CD8-positive, alpha-beta memory T cell (primary cell): Measurements from ENCODE around the gene CUX1. TPM values are rescaled to one million over a fixed set of nuclear protein-coding genes. Genes with fewer than 3 reads are reported as not detected.

Experiments
- CTCF ChIA-PET: fragments of 350-600 bp; sonication (Branson Sonifier 250); formaldehyde crosslinking; loops from one replicate; lab custom pipeline; 2021; ENCODE audit warnings: antibody characterized with exemption; lab: Charles Lee
- POLR2A ChIA-PET: fragments of 350-600 bp; sonication (Branson Sonifier 250); formaldehyde crosslinking; loops from one replicate; lab custom pipeline; 2021; ENCODE audit warnings: antibody characterized with exemption; lab: Charles Lee
- DNase-seq, 5 donors: peaks; one replicate each; pipeline versions ENCODE4 v3.0.0 to v3.0.0-alpha.2; 2020 to 2022; ENCODE audit warnings: mixed read lengths in 1 of 5
- H3K27ac ChIP-seq: one replicate; pipeline ENCODE4 v1.7.0; 2013; ENCODE audit warnings: low read depth, mild to moderate bottlenecking, low read length, moderate library complexity
- H3K27me3 ChIP-seq: 2 replicates; pipeline ENCODE4 v1.7.0; 2013; ENCODE audit warnings: low read length, mild to moderate bottlenecking; ENCODE audit not compliant: insufficient read depth, poor library complexity, severe bottlenecking
- H3K36me3 ChIP-seq: 2 replicates; pipeline ENCODE4 v1.7.0; 2013; ENCODE audit warnings: mild to moderate bottlenecking, low read length, moderate library complexity; ENCODE audit not compliant: insufficient read depth
- H3K4me1 ChIP-seq: 2 replicates; pipeline ENCODE4 v1.7.0; 2013; ENCODE audit warnings: mild to moderate bottlenecking, low read length, moderate library complexity; ENCODE audit not compliant: insufficient read depth
- H3K4me3 ChIP-seq: 2 replicates; pipeline ENCODE4 v1.7.0; 2013; ENCODE audit warnings: mild to moderate bottlenecking, low read length
- H3K9me3 ChIP-seq: 2 replicates; pipeline ENCODE4 v1.7.0; 2013; ENCODE audit warnings: mild to moderate bottlenecking, low read length
- H3K27ac Mint-ChIP-seq, 8 donors: one replicate each; pipeline ENCODE4 v1.8.0; 2020 to 2021; ENCODE audit warnings: mixed read lengths in 8 of 8, mild to moderate bottlenecking in 6 of 8, inconsistent platforms in 3 of 8, moderate library complexity in 3 of 8
- H3K27me3 Mint-ChIP-seq, 2 donors: one replicate each; pipeline ENCODE4 v1.8.0; 2020 to 2021; ENCODE audit warnings: mixed read lengths in 2 of 2, mild to moderate bottlenecking in 1 of 2, moderate library complexity in 1 of 2
- H3K36me3 Mint-ChIP-seq, 3 donors: one replicate each; pipeline ENCODE4 v1.8.0; 2020 to 2021; ENCODE audit warnings: mixed read lengths in 3 of 3, inconsistent platforms in 1 of 3, mild to moderate bottlenecking in 1 of 3
- H3K4me1 Mint-ChIP-seq, 3 donors: one replicate each; pipeline ENCODE4 v1.8.0; 2020 to 2021; ENCODE audit warnings: mixed read lengths in 3 of 3, inconsistent platforms in 1 of 3, mild to moderate bottlenecking in 1 of 3
- H3K4me3 Mint-ChIP-seq, 7 donors: one replicate each; pipeline ENCODE4 v1.8.0; 2020 to 2021; ENCODE audit warnings: mixed read lengths in 7 of 7, mild to moderate bottlenecking in 6 of 7, moderate library complexity in 4 of 7, inconsistent platforms in 2 of 7
- H3K9me3 Mint-ChIP-seq, 5 donors: one replicate each; pipeline ENCODE4 v1.8.0; 2020 to 2022; ENCODE audit warnings: mixed read lengths in 5 of 5, mild to moderate bottlenecking in 3 of 5, moderate library complexity in 2 of 5, inconsistent platforms in 1 of 5
- polyA plus RNA-seq: library from polyadenylated mRNA; unstranded; fragments of 300-500 nt; fragmentation: Illumina TruSeq; gene quantifications from one replicate; pipeline ENCODE4 v1.2.3, GENCODE V29; 2021
- total RNA-seq, 2 experiments: library from RNA; stranded (reverse); gene quantifications; one replicate each; pipeline ENCODE4 v1.2.3, GENCODE V29; 2021

The CUX1 gene
- total and polyA plus RNA-seq, 3 experiments from 2014 or later, result 23.2 to 26.4 (median 23.6) TPM

DNA sequence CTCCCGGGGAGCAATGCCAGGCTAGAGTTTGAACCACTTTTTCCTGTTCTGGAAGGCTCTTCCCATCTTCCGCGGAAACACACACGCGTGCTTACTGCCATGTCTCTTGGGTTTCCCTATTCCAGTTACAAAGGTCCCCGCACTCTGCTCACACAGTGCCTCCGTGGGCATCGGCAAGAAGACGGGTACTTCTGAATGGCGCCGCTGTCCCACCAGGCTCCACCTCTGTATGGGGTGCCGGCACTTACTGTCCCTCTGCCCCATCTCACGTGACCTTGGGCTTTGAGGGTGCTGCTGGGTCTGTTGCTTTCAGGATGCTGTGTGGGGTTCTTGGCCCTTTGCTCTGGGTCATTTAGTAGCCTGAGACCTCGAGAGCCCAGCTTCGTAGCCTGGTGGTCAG lies 298.5 kb downstream of the CUX1 start:
- Histone ChIP-seq H3K36me3 (peaks cover 10% of the 10 kb centered on the region), H3K4me3 (no peak overlapping the region), H3K9me3 (no peaks in the 10 kb centered on the region), H3K27ac (no peak overlapping the region), H3K4me1 (no peaks in the 10 kb centered on the region), H3K27me3 (no peaks in the 10 kb centered on the region)
- H3K27me3 Mint-ChIP-seq, result no peaks in the 10 kb centered on the region
- no peaks in the 10 kb centered on the region for H3K9me3 Mint-ChIP-seq
- H3K4me1 Mint-ChIP-seq, result no peaks in the 10 kb centered on the region
- no peak overlapping the region for H3K4me3 Mint-ChIP-seq
- H3K27ac Mint-ChIP-seq, result no peak overlapping the region
- peaks cover 14 to 78% (median 22%) of the 10 kb centered on the region in 3 donors for H3K36me3 Mint-ChIP-seq
- DNase-seq, result no peak
- ChIA-PET CTCF (interaction anchor here (0.9 kb wide), 1 partner anchor 13 kb away, joined by 3 read pairs; no protein-coding TSS in a partner anchor), POLR2A (no interaction called here)

DNA sequence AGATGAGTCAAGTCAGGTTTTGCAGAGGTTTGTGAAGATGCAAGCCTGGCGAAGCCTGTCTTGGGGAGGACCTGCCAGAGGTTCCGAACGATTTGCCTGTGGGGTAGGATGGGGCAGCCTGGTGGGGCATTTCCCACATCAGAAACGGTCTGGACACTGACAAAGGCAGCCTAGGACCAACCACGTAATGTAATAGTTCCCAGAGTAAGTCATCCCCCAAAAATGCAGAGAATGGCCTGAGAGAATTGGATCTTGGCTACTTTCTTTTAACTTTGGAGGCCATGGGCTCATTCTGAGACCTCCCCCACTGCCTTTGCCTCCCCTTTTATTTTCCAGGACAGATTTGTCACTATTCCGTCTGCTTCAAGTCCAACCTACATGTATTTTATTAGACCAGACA lies 300.3 kb downstream of the CUX1 start:
- H3K4me1 ChIP-seq, result no peaks in the 10 kb centered on the region
- Mint-ChIP-seq H3K27ac (no peak overlapping the region), H3K4me3 (no peak overlapping the region), H3K4me1 (peaks cover 0 to 9% (median 6%) of the 10 kb centered on the region in 3 donors), H3K27me3 (no peaks in the 10 kb centered on the region), H3K36me3 (peaks cover 14 to 67% (median 22%) of the 10 kb centered on the region in 3 donors), H3K9me3 (no peaks in the 10 kb centered on the region)
- no peaks in the 10 kb centered on the region for H3K9me3 ChIP-seq
- H3K4me3 ChIP-seq, result no peak overlapping the region
- no peak for DNase-seq
- no peaks in the 10 kb centered on the region for H3K27me3 ChIP-seq
- H3K36me3 ChIP-seq, result peaks cover 10% of the 10 kb centered on the region
- ChIA-PET CTCF (no interaction called here), POLR2A (no interaction called here)
- H3K27ac ChIP-seq, result no peak overlapping the region

DNA sequence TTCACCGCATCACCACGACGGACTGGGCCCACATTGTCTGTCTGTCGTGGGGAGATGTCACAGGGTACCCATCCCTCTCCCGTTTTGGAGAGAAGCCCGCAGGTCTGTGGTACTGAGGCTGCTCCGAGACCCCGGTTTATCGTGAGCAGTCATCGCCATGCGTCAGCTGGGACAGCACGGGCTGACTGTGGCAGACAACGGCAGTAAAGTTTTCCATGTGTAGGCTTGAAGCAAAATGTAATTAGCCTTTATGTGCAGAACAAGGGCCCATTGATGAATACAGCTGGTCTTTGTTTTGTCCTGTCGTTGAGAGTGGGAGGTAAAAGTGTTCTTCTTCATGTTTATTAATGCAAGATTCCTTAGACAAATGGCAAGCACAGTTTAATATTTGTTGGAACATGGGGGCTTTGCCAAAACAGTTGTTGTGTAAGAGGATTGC lies 301.8 kb downstream of the CUX1 start:
- Histone ChIP-seq H3K27ac (no peak overlapping the region), H3K9me3 (no peaks in the 10 kb centered on the region), H3K27me3 (no peaks in the 10 kb centered on the region), H3K36me3 (peaks cover 10% of the 10 kb centered on the region), H3K4me3 (no peak overlapping the region), H3K4me1 (no peaks in the 10 kb centered on the region)
- Mint-ChIP-seq H3K4me3 (no peak overlapping the region), H3K9me3 (no peaks in the 10 kb centered on the region), H3K27me3 (no peaks in the 10 kb centered on the region), H3K27ac (peak overlapping the region in 1 of 8 donors; percentile 33), H3K4me1 (peaks cover 0 to 9% (median 6%) of the 10 kb centered on the region in 3 donors), H3K36me3 (peaks cover 14 to 59% (median 21%) of the 10 kb centered on the region in 3 donors)
- ChIA-PET CTCF (no interaction called here), POLR2A (no interaction called here)
- no peak for DNase-seq

DNA sequence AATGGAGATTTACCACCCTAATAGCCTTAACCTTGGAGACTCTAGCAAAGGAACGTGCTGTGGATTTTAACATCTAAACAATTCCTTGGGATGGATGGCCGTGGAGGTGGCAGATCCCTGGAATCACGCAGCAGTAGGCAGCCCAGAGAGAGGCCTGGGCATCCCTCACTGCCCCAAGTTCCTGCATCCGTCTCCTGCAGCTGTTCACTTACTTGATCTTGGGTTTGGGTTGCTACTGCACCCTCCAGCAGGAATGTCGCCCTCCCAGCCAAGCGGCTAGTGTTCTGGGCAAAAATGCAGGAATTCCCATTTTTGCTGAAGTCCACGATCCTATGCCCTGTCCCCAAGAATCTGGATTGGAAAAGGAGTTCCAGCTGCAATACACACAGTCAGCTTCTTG lies 302.5 kb downstream of the CUX1 start:
- POLR2A ChIA-PET, result no interaction called here
- no peaks in the 10 kb centered on the region for H3K9me3 ChIP-seq
- CTCF ChIA-PET, result no interaction called here
- Mint-ChIP-seq H3K27ac (no peak overlapping the region), H3K4me1 (peaks cover 0 to 9% (median 6%) of the 10 kb centered on the region in 3 donors), H3K36me3 (peaks cover 11 to 57% (median 23%) of the 10 kb centered on the region in 3 donors), H3K9me3 (no peaks in the 10 kb centered on the region), H3K4me3 (no peak overlapping the region), H3K27me3 (no peaks in the 10 kb centered on the region)
- no peaks in the 10 kb centered on the region for H3K4me1 ChIP-seq
- no peak overlapping the region for H3K4me3 ChIP-seq
- no peaks in the 10 kb centered on the region for H3K27me3 ChIP-seq
- H3K27ac ChIP-seq, result no peak overlapping the region
- no peak for DNase-seq
- H3K36me3 ChIP-seq, result peaks cover 10% of the 10 kb centered on the region

DNA sequence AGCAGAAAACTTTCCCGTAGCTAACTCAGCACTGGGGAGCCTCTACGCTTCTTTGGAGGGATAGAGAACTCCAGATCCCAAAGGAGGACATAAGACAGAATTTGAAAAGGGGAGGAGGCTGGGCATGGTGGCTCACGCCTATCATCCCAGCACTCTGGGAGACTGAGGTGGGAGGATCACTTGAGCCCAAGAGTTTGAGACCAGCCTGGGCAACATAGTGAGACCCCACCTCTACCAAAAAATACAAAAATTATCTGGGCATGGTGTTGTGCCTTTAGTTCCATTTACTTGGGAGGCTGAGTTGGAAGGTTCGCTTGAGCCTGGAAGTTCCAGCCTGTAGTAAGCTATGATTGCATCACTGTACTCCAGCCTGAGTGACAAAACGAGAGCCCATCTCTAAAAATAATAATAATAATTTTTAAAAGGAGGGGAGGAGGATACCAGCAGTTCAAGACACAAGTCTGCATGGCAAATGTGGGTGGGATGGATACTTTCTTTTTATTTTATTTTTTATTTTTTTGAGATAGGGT lies 303.3 kb downstream of the CUX1 start:
- CTCF ChIA-PET, result no interaction called here
- no peak overlapping the region for H3K27ac Mint-ChIP-seq
- H3K4me3 ChIP-seq, result no peak overlapping the region

DNA sequence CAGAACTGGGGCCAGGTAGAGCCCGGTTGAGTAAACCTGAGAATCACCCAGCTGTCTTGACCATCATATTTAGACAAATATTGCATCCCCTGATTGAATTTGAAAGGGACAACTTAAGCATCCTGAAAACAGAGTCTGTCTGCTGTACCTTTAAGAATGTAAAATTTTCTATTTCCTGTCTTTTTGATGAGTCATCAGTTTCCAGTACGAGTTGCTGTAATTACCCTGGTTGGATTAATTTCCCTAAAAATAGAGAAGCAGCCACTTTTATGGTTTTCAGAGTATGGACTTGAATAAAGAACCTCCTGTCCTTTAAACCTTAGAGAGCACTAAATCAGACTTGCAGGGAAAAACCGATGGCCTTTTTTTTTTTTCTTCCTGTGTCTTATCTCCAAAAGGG lies 304.6 kb downstream of the CUX1 start:
- H3K9me3 ChIP-seq, result no peaks in the 10 kb centered on the region
- H3K36me3 Mint-ChIP-seq, result peaks cover 0 to 49% (median 11%) of the 10 kb centered on the region in 3 donors
- no peaks in the 10 kb centered on the region for H3K27me3 ChIP-seq
- H3K4me1 ChIP-seq, result no peaks in the 10 kb centered on the region
- POLR2A ChIA-PET, result no interaction called here
- CTCF ChIA-PET, result no interaction called here
- no peak for DNase-seq
- no peaks in the 10 kb centered on the region for H3K36me3 ChIP-seq
- H3K4me1 Mint-ChIP-seq, result peaks cover 0 to 9% (median 6%) of the 10 kb centered on the region in 3 donors
- no peaks in the 10 kb centered on the region for H3K9me3 Mint-ChIP-seq
- H3K27ac ChIP-seq, result no peak overlapping the region
- no peaks in the 10 kb centered on the region for H3K27me3 Mint-ChIP-seq
- no peak overlapping the region for H3K4me3 ChIP-seq
- peak overlapping the region in 1 of 8 donors; percentile 14 for H3K27ac Mint-ChIP-seq
- no peak overlapping the region for H3K4me3 Mint-ChIP-seq

More for the DNA sequence above, 303.3 kb downstream of the CUX1 start:
- no peaks in the 10 kb centered on the region for H3K9me3 Mint-ChIP-seq
- H3K36me3 Mint-ChIP-seq, result peaks cover 3 to 54% (median 16%) of the 10 kb centered on the region in 3 donors
- H3K36me3 ChIP-seq, result peaks cover 3% of the 10 kb centered on the region
- POLR2A ChIA-PET, result no interaction called here
- H3K4me1 ChIP-seq, result no peaks in the 10 kb centered on the region
- H3K27me3 ChIP-seq, result no peaks in the 10 kb centered on the region
- DNase-seq, result no peak
- H3K27me3 Mint-ChIP-seq, result no peaks in the 10 kb centered on the region
- H3K4me3 Mint-ChIP-seq, result peak overlapping the region in 1 of 7 donors; percentile 73
- no peak overlapping the region for H3K27ac ChIP-seq
- H3K9me3 ChIP-seq, result no peaks in the 10 kb centered on the region
- H3K4me1 Mint-ChIP-seq, result peaks cover 0 to 9% (median 6%) of the 10 kb centered on the region in 3 donors

DNA sequence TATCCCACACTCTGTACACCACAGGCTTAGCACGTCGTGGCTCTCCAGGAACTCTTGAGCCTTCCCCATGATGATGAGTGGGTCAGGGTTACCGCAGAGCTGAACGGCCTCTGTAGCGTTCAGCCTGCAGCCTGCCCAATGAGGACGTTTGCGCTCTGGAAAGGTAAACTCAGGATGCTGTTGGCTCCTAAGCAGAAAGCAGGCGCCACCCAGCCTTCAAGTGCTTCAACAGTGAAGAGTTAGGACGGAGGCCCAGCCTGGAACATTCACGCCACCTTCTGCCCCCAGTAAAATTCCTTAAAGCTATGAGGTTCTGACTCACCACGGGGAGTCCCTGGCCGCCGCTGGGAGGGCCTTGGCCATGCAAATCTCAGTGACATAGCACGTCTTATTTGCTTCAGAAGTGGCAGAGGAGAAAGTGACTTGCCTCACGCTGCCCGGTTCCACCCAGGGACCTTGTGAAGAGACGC lies 307.7 kb downstream of the CUX1 start:
- Mint-ChIP-seq H3K4me1 (peaks cover 0 to 9% (median 6%) of the 10 kb centered on the region in 3 donors), H3K36me3 (peaks cover 0 to 35% (median 11%) of the 10 kb centered on the region in 3 donors), H3K9me3 (no peaks in the 10 kb centered on the region), H3K4me3 (no peak overlapping the region), H3K27me3 (no peaks in the 10 kb centered on the region), H3K27ac (no peak overlapping the region)
- no peak for DNase-seq
- Histone ChIP-seq H3K9me3 (no peaks in the 10 kb centered on the region), H3K27ac (no peak overlapping the region), H3K4me1 (no peaks in the 10 kb centered on the region), H3K27me3 (no peaks in the 10 kb centered on the region), H3K36me3 (no peaks in the 10 kb centered on the region), H3K4me3 (no peak overlapping the region)
- ChIA-PET CTCF (no interaction called here), POLR2A (no interaction called here)

DNA sequence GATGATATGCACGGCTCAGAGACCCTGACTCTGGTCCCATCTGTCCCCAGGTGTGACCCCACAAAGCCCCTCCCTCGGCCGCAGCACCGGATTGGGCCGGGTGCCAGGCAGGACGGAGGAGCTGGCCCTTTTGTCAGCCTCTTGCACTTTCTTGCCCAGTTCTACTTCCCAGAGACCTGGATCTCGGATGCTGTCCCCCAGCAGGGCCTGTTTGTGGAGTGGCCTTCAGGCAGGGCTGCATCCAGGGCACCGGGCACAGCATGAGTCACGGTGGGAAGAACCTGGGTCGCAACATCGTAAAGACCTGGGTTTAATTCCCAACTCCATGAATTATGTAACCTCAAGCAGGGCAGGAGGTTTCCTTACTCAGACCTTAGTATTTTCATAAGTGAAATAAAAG lies 310.9 kb downstream of the CUX1 start:
- no peaks in the 10 kb centered on the region for H3K4me1 ChIP-seq
- no peaks in the 10 kb centered on the region for H3K9me3 ChIP-seq
- no peaks in the 10 kb centered on the region for H3K36me3 ChIP-seq
- peaks cover 4 to 36% (median 14%) of the 10 kb centered on the region in 3 donors for H3K36me3 Mint-ChIP-seq
- H3K4me3 ChIP-seq, result no peak overlapping the region
- H3K4me1 Mint-ChIP-seq, result no peaks in the 10 kb centered on the region
- H3K27ac Mint-ChIP-seq, result no peak overlapping the region
- no peaks in the 10 kb centered on the region for H3K27me3 ChIP-seq
- H3K27ac ChIP-seq, result no peak overlapping the region
- no peak overlapping the region for H3K4me3 Mint-ChIP-seq
- no peaks in the 10 kb centered on the region for H3K9me3 Mint-ChIP-seq
- POLR2A ChIA-PET, result no interaction called here
- no peak for DNase-seq
- CTCF ChIA-PET, result no interaction called here
- no peaks in the 10 kb centered on the region for H3K27me3 Mint-ChIP-seq
